Mammary epithelial cell (primary cell): ENCODE results near the gene AKAP6.

Experiments used
- CTCF ChIP-seq, 2 donors: IDR thresholded peaks in 1 of 2; conservative IDR thresholded peaks in 1 of 2; 2 replicates each; pipeline ENCODE4 v1.5.1; 2011 to 2012; ENCODE audit warnings: inconsistent platforms in 2 of 2, low read length in 2 of 2, mild to moderate bottlenecking in 2 of 2, control low read depth in 1 of 2, low read depth in 1 of 2; ENCODE audit not compliant: insufficient read depth in 1 of 2; ENCODE audit errors: extremely low read depth in 1 of 2
- EZH2 ChIP-seq: IDR thresholded peaks from 2 replicates; pipeline ENCODE4 v1.6.1; 2012; ENCODE audit warnings: low read length, inconsistent platforms, borderline replicate concordance

GRCh38 chr14:32307881-32308582, 21.1 kb upstream of the AKAP6 start:
- no peak for TF ChIP-seq CTCF (conservative IDR thresholded peaks at IDR 0.05 in 1 of 2, IDR thresholded peaks at IDR 0.05 in 1 of 2; ENCODE audit: extremely low read depth in 1 of 2, insufficient read depth in 1 of 2, low read depth in 1 of 2, low read length in 2 of 2)
- TF ChIP-seq EZH2: no peak
